ENCODE results near the gene SPATA31C1. TPM values are rescaled to one million over a fixed set of nuclear protein-coding genes. Genes with fewer than 3 reads are reported as not detected.

The SPATA31C1 gene
- total RNA-seq, 2 donors from 2014 or later: not detected

DNA sequence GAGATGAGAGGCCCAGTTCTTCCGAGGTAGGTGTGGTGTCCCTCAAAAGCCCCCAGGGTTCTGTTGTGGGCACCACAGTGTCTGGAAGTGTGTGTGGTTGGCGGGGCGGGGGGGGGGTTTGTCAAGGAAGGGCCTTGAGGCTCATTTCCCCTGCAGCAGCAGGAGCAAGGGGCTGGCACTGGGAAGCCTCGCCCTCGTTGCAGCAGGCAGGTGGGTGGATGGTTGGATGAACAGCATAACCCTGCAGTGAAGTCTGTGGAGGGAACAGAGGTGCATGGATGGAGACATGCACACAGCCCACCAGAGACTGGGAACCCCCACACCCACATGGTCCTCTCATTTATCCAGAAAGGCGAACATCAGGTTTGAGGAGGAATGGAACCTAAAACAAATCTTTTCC lies 37.1 kb upstream of the SPATA31C1 start:
- Mint-ChIP-seq H3K4me3 (no peak overlapping the region), H3K36me3 (no peaks in the 10 kb centered on the region), H3K27me3 (peaks cover 5 to 13% of the 10 kb centered on the region in 2 donors), H3K27ac (no peak overlapping the region), H3K9me3 (no peaks in the 10 kb centered on the region), H3K4me1 (ENCODE audit: low read depth in 2 of 2) (no peaks in the 10 kb centered on the region)
- DNase-seq (ENCODE audit: low spot score): no peak
- ATAC-seq: no peak

DNA sequence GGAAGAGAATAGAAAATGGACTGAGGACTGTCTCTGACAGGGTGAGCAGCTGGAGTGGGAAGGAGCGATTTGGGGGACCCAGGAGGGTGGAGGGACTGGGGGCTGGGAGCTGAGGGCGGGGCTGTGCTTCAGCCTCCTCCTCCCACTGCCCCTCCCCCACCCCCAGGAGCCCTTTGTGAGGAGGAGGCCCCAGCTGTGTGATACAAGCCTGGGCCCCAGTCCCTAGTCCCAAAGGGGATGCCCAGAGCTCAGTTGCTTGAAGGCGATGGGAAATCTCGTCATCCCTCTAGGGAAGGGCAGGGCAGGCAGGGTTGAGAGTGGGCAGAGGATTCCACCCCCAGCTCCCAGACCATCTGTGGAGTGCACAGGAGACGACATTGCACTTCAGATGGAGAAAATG lies 35.1 kb upstream of the SPATA31C1 start, which contains the start of gene SPATA31E1:
TSS of gene SPATA31E1 (plus strand) at position 251 of the 400 bp plus-strand sequence. CDS start at position 266, 15 bp downstream.
- DNase-seq (ENCODE audit: low spot score) (no peak), ATAC-seq (no peak)
- Mint-ChIP-seq H3K4me3 (no peak within 1 kb of the TSS), H3K4me1 (ENCODE audit: low read depth in 2 of 2) (no peaks in the 10 kb centered on the region), H3K36me3 (no peaks in the 10 kb centered on the region), H3K27ac (no peak within 1 kb of the TSS), H3K27me3 (peaks cover 5 to 10% of the 10 kb centered on the region in 2 donors), H3K9me3 (no peaks in the 10 kb centered on the region)

DNA sequence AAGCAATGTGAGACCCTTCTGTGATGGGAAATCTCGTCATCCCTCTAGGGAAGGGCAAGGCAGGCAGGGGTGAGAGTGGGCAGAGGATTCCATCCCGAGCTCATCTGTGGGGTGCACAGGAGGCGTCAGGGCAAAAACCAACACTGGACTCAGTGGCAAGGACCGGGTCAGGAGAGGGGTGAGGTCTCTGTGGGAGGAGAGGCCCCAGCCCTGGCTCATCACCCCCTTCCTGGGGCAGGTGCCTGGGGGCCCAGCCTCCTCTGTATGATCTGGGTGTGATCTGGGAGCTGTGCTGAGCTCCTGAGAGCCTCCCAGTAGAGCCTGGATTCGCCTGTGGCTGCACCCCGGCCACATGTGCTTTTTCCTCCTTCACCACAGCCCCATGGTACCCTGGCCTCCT lies 34.5 kb upstream of the SPATA31C1 start:
- no peaks in the 10 kb centered on the region for H3K9me3 Mint-ChIP-seq
- H3K36me3 Mint-ChIP-seq: no peaks in the 10 kb centered on the region
- no peaks in the 10 kb centered on the region for H3K4me1 Mint-ChIP-seq (ENCODE audit: low read depth in 2 of 2)
- no peak overlapping the region for H3K27ac Mint-ChIP-seq
- peaks cover 5 to 10% of the 10 kb centered on the region in 2 donors for H3K27me3 Mint-ChIP-seq
- no peak overlapping the region for H3K4me3 Mint-ChIP-seq
- DNase-seq (ENCODE audit: low spot score) (no peak), ATAC-seq (no peak)

DNA sequence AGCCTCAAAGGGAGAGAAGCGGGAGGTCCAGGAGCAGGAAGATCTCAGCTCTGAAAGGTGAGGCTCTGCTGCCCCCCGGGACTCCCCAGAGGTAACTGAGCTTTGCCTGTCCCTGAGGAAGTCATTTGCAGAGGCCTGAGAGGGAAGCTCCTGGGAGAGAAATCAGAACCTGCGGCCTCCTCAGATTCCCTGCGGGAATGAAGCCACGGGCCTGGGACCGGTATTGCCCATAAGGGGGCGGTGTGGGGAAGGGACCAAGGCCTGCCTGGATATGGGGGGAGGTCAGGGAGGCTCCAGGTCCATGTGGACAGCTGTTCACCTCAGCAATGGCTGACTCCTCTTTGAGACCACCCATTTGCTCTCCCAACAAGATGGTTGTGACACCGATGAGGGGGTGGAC lies 33.8 kb upstream of the SPATA31C1 start:
- no peaks in the 10 kb centered on the region for H3K9me3 Mint-ChIP-seq
- DNase-seq (ENCODE audit: low spot score) (no peak), ATAC-seq (no peak)
- no peak overlapping the region for H3K27ac Mint-ChIP-seq
- peaks cover 5 to 6% of the 10 kb centered on the region in 2 donors for H3K27me3 Mint-ChIP-seq
- no peaks in the 10 kb centered on the region for H3K36me3 Mint-ChIP-seq
- no peak overlapping the region for H3K4me3 Mint-ChIP-seq
- H3K4me1 Mint-ChIP-seq (ENCODE audit: low read depth in 2 of 2): no peaks in the 10 kb centered on the region

DNA sequence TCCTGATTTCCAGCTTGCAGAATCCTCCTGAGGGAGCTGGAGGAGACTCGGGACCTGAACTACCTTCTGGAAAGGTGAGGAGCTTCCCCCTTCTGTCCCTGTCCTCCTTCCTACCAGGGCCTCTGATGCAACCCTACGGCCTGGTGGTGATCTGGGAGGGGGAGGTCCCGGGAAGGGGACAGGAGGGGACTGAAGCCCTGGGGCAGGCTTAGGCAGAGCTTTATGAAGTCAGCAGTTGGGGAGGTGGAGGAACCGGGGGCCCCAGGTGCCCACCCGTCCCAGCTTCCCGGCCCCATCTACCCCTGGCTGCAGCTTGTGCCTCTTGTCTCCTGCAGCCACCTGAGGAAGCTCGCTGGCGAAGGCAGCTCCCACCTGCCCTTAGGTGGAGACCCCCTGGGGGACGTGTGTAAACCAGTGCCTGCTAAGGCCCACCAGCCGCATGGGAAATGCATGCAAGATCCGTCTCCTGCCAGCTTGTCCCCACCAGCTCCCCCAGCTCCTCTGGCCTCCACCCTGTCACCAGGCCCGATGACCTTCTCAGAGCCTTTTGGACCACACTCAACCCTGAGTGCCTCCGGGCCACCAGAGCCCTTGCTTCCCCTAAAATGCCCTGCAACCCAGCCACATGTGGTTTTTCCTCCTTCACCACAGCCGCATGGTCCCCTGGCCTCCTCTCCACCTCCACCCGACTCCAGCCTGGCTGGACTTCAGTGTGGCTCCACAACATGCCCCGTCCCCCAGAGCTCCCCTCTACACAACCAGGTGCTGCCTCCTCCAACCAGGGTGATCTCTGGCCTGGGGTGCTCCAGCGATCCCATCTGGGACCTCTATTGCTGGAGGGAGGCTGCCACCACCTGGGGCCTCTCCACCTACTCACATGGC lies 32.9 kb upstream of the SPATA31C1 start:
- DNase-seq (ENCODE audit: low spot score) (no peak), ATAC-seq (no peak)
- H3K27ac Mint-ChIP-seq: no peak overlapping the region
- no peak overlapping the region for H3K4me3 Mint-ChIP-seq
- H3K9me3 Mint-ChIP-seq: no peaks in the 10 kb centered on the region
- no peaks in the 10 kb centered on the region for H3K36me3 Mint-ChIP-seq
- H3K4me1 Mint-ChIP-seq (ENCODE audit: low read depth in 2 of 2): no peaks in the 10 kb centered on the region
- peaks cover 4 to 6% of the 10 kb centered on the region in 2 donors for H3K27me3 Mint-ChIP-seq

DNA sequence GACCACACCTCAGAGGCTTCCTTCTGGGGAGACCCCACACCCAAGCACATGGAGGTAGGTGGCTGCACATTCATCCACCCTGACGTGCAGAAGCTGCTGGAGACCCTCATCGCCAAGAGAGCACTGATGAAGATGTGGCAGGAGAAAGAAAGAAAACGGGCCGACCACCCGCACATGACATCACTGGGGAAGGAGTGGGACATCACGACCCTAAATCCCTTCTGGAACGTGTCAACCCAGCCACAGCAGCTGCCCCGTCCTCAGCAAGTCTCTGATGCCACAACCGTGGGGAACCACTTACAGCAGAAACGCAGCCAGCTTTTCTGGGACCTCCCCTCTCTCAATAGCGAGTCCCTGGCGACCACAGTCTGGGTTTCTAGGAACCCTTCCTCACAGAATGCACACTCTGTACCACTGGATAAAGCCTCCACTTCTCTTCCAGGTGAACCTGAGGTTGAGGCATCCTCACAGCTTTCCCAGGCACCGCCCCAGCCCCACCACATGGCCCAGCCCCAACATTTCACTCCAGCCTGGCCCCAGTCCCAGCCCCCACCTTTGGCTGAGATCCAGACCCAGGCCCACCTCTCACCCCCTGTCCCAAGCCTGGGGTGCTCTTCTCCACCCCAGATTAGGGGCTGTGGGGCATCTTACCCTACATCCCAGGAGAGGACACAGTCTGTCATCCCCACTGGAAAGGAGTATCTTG lies 32.1 kb upstream of the SPATA31C1 start:
- peaks cover 4 to 8% of the 10 kb centered on the region in 2 donors for H3K27me3 Mint-ChIP-seq
- no peak for ATAC-seq
- no peak overlapping the region for H3K4me3 Mint-ChIP-seq
- no peak overlapping the region for H3K27ac Mint-ChIP-seq
- no peaks in the 10 kb centered on the region for H3K9me3 Mint-ChIP-seq
- no peak for DNase-seq (ENCODE audit: low spot score)
- H3K4me1 Mint-ChIP-seq (ENCODE audit: low read depth in 2 of 2): no peaks in the 10 kb centered on the region
- no peaks in the 10 kb centered on the region for H3K36me3 Mint-ChIP-seq

DNA sequence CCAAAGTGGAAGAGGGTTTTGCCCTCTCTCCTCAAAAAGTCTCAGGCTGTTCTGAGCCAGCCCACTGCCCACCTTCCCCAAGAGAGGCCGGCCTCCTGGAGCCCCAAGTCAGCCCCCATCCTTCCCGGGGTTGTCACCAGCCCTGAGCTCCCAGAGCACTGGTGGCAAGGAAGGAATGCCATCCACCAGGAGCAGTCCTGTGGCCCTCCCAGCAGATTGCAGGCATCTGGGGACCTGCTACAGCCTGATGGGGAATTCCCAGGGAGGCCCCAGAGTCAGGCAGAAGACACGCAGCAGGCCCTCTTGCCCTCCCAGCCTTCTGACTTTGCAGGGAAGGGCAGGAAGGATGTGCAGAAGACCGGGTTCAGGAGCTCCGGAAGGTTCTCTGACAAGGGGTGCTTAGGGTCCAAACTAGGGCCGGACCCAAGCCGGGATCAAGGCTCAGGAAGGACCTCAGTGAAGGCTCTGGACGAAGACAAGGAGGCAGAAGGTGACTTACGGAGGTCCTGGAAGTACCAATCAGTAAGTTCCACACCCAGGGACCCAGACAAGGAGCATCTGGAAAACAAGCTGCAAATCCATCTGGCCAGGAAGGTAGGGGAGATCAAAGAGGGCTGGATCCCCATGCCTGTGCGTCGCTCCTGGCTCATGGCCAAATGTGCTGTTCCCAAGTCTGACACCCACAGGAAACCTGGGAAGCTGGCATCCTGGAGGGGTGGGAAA lies 31.4 kb upstream of the SPATA31C1 start:
- H3K27me3 Mint-ChIP-seq: peaks cover 5 to 9% of the 10 kb centered on the region in 2 donors
- H3K27ac Mint-ChIP-seq: no peak overlapping the region
- ATAC-seq: no peak
- H3K4me1 Mint-ChIP-seq (ENCODE audit: low read depth in 2 of 2): no peaks in the 10 kb centered on the region
- no peaks in the 10 kb centered on the region for H3K9me3 Mint-ChIP-seq
- H3K36me3 Mint-ChIP-seq: no peaks in the 10 kb centered on the region
- H3K4me3 Mint-ChIP-seq: no peak overlapping the region
- DNase-seq (ENCODE audit: low spot score): no peak

DNA sequence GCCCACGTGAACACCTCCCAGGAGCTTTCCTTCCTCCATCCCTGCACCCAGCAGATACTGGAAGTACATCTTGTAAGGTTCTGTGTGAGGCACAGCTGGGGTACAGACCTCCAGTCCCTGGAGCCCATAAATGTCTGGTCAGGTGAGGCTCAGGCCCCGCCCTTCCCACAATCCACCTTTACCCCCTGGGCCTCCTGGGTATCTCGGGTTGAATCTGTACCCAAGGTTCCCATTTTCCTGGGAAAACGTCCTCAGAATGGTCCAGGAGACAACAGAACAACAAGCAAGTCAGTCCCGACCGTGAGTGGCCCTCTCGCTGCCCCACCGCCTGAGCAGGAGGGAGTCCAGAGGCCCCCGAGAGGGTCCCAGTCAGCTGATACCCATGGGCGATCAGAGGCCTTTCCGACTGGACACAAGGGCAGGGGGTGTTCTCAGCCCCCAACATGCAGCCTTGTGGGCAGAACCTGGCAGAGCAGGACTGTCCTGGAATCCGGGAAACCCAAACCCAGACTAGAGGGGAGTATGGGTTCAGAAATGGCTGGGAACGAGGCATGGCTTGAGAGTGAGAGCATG lies 30.7 kb upstream of the SPATA31C1 start:
- no peak overlapping the region for H3K27ac Mint-ChIP-seq
- DNase-seq (ENCODE audit: low spot score) (no peak), ATAC-seq (no peak)
- H3K4me3 Mint-ChIP-seq: no peak overlapping the region
- no peaks in the 10 kb centered on the region for H3K9me3 Mint-ChIP-seq
- peaks cover 3 to 9% of the 10 kb centered on the region in 2 donors for H3K27me3 Mint-ChIP-seq
- no peaks in the 10 kb centered on the region for H3K36me3 Mint-ChIP-seq
- no peaks in the 10 kb centered on the region for H3K4me1 Mint-ChIP-seq (ENCODE audit: low read depth in 2 of 2)

DNA sequence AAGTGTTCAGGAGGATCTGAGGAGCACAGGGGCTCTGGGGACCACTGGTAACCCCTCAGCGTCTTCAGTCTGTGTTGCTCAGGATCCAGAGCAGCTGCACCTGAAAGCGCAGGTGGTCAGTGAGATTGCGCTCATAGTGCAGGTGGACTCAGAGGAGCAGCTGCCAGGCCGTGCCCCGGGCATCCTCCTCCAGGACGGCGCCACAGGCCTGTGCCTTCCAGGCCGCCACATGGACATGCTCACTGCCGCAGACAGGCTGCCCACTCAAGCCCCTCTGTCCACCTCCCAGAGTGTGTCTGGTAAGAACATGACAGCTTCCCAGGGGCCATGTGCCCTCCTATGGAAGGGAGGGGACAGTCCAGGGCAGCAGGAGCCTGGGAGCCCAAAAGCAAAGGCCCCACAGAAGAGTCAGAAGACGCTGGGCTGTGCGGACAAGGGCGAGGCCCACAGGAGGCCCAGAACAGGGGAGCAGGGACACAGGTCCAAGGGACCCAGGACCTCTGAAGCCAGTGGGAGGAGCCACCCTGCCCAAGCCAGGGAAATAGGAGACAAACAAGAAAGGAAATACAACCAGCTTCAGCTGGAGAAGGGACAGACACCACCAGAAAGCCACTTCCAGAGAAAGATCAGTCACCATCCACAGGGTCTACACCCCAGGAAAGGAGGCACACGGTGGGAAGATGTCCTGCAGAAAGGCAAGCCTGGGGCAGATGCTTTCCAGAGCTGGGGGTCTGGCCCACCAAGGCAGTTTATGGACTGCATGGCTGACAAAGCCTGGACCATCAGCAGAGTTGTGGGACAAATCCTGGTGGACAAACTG lies 29.9 kb upstream of the SPATA31C1 start:
- peak in 1 of 2 donors; percentile 18 for ATAC-seq
- H3K36me3 Mint-ChIP-seq: no peaks in the 10 kb centered on the region

DNA sequence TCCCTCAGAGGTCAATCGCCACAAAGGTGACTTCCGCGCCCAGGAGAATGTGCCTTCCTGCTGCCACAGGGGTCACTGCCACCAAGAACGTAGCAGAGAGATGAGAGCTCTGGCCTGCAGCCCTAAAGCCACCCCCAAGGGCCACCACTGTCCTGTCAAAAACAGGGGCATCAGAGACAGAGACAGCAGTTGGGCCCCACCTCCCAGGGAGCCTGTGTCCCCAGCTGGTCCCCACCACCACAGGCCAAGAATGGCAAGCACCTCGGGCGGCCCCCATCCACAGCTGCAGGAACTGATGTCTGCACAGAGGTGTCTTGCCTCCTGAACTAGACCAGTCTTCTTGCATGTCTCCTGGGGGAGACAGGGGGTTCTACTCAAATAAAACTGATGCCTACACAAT lies 29.3 kb upstream of the SPATA31C1 start:
- no peak for ATAC-seq
- Mint-ChIP-seq H3K27ac (no peak overlapping the region), H3K27me3 (peaks cover 5 to 13% of the 10 kb centered on the region in 2 donors), H3K4me1 (ENCODE audit: low read depth in 2 of 2) (no peaks in the 10 kb centered on the region), H3K9me3 (no peaks in the 10 kb centered on the region), H3K36me3 (no peaks in the 10 kb centered on the region), H3K4me3 (no peak overlapping the region)
- no peak for DNase-seq (ENCODE audit: low spot score)

More for the DNA sequence above, 29.9 kb upstream of the SPATA31C1 start:
- Mint-ChIP-seq H3K27ac (no peak overlapping the region), H3K4me3 (no peak overlapping the region), H3K4me1 (ENCODE audit: low read depth in 2 of 2) (no peaks in the 10 kb centered on the region), H3K9me3 (no peaks in the 10 kb centered on the region), H3K27me3 (peaks cover 3 to 9% of the 10 kb centered on the region in 2 donors)
- no peak for DNase-seq (ENCODE audit: low spot score)

DNA sequence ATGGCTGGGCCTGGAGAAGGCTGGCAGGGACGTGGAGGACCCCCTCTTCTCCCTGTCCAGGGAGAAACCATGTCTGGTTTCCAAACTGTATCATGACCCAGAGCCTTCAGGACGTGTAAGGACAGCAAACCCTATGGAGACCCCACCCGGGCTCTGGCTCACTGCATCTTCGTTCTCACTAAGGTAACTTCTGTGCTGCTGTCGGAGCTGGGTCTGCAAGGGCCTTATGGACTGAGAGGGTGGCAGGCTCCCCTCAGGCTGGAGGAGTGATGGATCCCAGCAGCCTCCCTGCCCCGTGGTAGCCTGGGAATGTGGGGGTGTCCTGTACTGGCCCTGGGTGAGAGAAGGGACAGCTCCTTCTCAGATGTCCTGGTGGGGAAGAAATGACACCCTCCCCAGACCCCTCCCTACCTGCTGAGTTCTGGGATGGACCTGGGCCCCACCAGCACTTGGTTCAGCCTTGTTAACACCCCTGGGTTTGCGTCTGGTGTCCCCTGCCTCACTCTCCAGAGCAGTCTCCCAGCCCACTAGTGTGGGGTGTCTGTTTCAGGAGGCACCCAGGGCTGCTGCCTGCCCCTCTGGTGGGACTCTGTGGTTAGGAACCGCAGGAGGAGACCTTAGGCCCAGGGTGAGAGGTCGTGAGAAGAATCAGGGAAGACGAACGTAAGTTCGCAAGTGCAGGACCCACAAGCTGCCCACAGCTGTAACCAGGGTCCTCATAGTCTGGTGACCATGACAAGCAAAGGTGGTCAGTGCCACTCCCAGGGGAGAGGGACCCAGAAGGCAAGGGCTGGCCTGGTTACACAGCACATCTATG lies 28.5 kb upstream of the SPATA31C1 start:
- no peaks in the 10 kb centered on the region for H3K4me1 Mint-ChIP-seq (ENCODE audit: low read depth in 2 of 2)
- H3K27ac Mint-ChIP-seq: no peak overlapping the region
- peak in 1 of 2 donors; percentile 26 for ATAC-seq
- DNase-seq (ENCODE audit: low spot score): no peak
- peaks cover 10 to 21% of the 10 kb centered on the region in 2 donors for H3K27me3 Mint-ChIP-seq
- H3K4me3 Mint-ChIP-seq: no peak overlapping the region
- H3K9me3 Mint-ChIP-seq: no peaks in the 10 kb centered on the region
- no peaks in the 10 kb centered on the region for H3K36me3 Mint-ChIP-seq

DNA sequence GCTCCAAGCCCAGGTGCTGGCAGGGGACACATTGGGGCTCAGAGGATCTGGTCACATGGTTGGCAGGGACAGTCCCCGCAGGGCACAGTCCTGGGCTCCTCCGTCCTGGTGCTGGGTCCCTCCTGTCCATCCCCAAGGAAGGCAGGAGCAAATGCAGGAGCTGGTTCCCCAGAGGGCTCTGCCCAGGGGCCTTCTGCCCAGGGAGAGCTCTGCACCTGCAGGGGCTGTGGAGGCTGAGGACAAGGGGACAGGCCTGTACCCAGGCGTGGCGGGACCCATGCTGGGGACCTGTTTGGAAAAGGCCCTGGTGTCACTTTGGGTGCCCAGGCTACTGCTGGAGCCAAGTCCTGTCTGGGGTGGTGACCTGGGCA lies 27.9 kb upstream of the SPATA31C1 start:
- Mint-ChIP-seq H3K27me3 (peaks cover 10 to 27% of the 10 kb centered on the region in 2 donors), H3K9me3 (no peaks in the 10 kb centered on the region), H3K4me3 (no peak overlapping the region), H3K36me3 (no peaks in the 10 kb centered on the region), H3K27ac (no peak overlapping the region), H3K4me1 (ENCODE audit: low read depth in 2 of 2) (no peaks in the 10 kb centered on the region)
- peak in 1 of 2 donors; percentile 51 for ATAC-seq
- DNase-seq (ENCODE audit: low spot score): no peak
